PFSK-1 (cell line): ENCODE measurements around the gene USP31.

ENCODE experiments used
- FOXP2 ChIP-seq: optimal IDR thresholded peaks from 2 replicates; pipeline ENCODE3; 2011; ENCODE audit warnings: borderline replicate concordance, control low read depth, inconsistent platforms; ENCODE audit not compliant: insufficient read depth; ENCODE audit errors: extremely low read length, extremely low read depth
- POLR2AphosphoS5 ChIP-seq: IDR thresholded peaks from 2 replicates; pipeline ENCODE4 v1.6.1; 2012; ENCODE audit warnings: low read depth, mild to moderate bottlenecking, control low read depth, low read length, moderate library complexity
- SIN3A ChIP-seq: IDR thresholded peaks from 2 replicates; pipeline ENCODE4 v1.6.1; 2012; ENCODE audit warnings: mild to moderate bottlenecking, low read length, moderate library complexity, borderline replicate concordance; ENCODE audit not compliant: insufficient read depth
- TAF1 ChIP-seq: IDR thresholded peaks from 2 replicates; pipeline ENCODE4 v1.6.1; 2012; ENCODE audit warnings: low read length, control low read depth, borderline replicate concordance; ENCODE audit not compliant: insufficient read depth
- TF ChIP-seq, protein P1 (sequence below), 2 experiments: IDR thresholded peaks; 2 replicates each; pipeline versions ENCODE4 v1.6.1 to v1.8.0; 2011 to 2012; ENCODE audit warnings: low read depth in 2 of 2, low read length in 2 of 2, control low read depth in 1 of 2, inconsistent platforms in 1 of 2, mild to moderate bottlenecking in 1 of 2, moderate library complexity in 1 of 2; ENCODE audit not compliant: insufficient read depth in 1 of 2

Gene USP31

DNA sequence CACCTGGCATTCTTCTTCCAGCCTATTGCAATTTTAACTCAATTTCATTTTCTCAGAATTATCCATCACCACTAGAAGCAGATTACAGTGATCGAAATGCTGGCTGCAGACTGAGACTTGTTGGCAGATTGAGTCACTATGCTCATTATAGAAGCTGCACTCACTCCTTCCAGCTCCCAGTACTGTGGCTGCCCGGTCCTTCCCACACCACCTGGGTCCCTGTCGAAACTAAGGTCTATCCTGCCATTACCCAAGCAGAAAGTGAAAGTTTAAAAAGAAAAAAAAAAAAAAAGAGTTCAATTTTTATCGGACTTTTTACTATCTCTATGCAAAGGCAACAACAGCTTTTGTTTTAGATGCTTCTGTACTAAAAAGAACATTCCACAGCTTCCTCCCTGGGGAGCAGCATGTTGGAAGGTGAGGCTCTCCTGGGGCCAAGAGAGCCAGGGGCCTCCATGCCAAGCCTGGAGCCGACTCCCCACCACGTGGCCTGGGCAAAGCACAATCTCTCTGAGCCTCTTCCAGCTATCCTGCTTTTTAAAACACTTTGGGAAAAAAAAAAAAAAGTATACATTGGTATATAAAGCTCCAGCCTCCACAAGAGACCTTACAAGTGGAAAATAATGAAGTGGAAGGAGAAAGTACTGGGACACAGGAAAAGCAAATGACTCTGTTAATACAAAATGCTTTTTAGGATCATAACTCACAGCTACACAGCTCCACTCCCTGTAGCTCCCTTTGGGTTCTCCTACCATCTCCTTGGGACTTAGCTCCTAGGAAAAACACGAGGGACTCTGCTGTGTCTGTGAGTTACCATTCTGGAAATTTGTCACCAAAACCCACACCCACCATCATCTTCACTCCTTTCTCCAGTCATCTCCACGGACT, 77.8 kb downstream of the USP31 start:
- TF ChIP-seq FOXP2 (no peak), SIN3A (no peak), TAF1 (no peak), POLR2AphosphoS5 (no peak)
- TF ChIP-seq, protein P1, sequence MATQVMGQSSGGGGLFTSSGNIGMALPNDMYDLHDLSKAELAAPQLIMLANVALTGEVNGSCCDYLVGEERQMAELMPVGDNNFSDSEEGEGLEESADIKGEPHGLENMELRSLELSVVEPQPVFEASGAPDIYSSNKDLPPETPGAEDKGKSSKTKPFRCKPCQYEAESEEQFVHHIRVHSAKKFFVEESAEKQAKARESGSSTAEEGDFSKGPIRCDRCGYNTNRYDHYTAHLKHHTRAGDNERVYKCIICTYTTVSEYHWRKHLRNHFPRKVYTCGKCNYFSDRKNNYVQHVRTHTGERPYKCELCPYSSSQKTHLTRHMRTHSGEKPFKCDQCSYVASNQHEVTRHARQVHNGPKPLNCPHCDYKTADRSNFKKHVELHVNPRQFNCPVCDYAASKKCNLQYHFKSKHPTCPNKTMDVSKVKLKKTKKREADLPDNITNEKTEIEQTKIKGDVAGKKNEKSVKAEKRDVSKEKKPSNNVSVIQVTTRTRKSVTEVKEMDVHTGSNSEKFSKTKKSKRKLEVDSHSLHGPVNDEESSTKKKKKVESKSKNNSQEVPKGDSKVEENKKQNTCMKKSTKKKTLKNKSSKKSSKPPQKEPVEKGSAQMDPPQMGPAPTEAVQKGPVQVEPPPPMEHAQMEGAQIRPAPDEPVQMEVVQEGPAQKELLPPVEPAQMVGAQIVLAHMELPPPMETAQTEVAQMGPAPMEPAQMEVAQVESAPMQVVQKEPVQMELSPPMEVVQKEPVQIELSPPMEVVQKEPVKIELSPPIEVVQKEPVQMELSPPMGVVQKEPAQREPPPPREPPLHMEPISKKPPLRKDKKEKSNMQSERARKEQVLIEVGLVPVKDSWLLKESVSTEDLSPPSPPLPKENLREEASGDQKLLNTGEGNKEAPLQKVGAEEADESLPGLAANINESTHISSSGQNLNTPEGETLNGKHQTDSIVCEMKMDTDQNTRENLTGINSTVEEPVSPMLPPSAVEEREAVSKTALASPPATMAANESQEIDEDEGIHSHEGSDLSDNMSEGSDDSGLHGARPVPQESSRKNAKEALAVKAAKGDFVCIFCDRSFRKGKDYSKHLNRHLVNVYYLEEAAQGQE (IDR thresholded peaks at IDR 0.05; ENCODE audit: insufficient read depth in 1 of 2, low read depth in 2 of 2, low read length in 2 of 2) = no peak

DNA sequence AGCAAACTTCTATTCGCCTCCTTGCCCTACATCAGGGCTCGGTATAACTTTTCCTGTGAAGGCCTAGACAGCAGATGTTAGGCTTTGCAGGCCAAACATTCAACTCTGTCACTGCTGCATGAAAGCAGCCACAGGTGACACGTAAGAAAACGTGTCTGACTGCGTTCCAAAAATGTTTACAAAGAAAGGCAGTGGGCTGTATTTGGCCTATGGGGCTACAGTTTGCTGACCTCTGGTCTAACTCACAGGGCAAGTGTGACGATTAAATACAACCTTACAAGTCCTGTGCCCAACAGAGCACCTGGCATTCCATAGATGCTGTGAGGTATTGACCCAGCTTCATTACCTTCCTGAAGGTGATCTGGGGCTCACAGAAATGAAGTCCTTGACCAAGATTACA, 79.4 kb downstream of the USP31 start:
- TF ChIP-seq POLR2AphosphoS5 = no peak
- TF ChIP-seq FOXP2 = no peak
- no peak for TF ChIP-seq SIN3A
- TF ChIP-seq, protein P1 (IDR thresholded peaks at IDR 0.05; ENCODE audit: insufficient read depth in 1 of 2, low read depth in 2 of 2, low read length in 2 of 2) = no peak

DNA sequence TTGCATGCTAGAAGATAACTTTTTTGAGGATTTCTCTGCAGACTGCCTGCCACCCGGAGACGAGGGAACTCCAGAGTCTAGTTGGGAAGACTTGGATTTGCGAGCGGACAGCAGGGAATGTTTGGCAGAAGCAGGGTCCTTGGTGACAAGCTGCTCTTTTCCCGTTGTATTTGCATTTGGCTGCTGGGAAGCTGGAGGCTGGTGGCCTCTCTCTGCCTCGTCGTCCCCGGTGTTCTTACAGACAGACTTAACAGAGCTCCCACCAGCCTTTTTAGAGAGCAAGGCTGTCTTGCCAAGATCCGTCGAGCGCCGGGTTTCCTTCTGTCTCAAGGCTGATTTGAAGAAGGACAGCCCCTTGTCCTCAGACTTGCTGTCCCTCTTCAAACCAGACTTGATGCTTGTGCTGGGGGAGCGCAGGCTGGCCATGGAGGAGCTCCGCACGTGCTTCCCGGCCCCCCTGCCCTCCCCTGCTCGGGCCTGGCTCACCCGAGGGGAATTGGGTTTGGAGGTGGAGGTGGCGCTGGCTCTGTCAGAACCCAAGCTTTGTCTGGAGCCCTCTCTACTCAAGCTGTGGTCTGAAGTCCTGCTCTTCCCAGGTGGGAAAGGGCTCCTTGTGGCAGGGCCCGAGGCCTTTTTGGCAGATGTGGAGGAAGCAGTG, 81.0 kb downstream of the USP31 start:
- TF ChIP-seq SIN3A = no peak
- no peak for TF ChIP-seq TAF1
- TF ChIP-seq, protein P1 (IDR thresholded peaks at IDR 0.05; ENCODE audit: insufficient read depth in 1 of 2, low read depth in 2 of 2, low read length in 2 of 2) = no peak
- TF ChIP-seq FOXP2 = no peak
- no peak for TF ChIP-seq POLR2AphosphoS5

DNA sequence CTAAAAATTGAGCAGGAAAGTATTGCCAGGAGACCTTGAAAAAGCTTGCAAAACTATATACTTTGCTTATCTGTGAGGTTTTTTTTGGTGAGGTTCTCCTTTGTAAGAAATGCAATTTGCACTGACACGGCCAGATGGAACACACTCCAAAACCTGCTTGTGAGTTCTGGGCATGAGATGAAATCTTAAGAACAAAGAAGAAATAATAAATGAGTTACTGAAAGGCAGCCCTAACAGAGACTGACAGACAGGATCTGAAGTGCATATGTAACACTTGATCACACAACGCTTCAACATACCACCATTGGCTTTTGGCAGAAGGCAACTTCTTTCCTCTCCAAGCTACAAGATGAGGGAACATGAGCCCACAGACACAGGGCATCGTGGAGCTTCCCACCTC, 82.6 kb downstream of the USP31 start:
- no peak for TF ChIP-seq SIN3A
- TF ChIP-seq TAF1 = no peak
- no peak for TF ChIP-seq FOXP2
- TF ChIP-seq POLR2AphosphoS5 = no peak

DNA sequence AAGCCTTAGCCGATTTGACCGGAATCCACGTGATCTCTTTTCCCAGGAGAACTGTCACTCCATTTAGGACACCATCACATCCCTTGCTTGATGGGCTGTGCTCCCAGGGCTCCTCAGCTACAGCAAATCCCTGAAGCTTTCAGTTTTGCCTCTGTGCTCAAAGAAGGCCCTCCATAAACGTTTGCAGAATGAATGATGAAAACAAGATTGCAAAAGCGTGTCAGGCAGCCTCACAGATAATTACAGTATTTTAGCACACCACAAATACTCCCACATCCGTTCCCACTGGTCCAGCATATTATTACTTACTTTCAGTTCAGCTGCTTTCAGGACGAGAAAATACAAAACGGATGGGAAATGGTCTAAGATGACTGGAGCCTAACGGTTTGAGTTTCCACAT, 84.6 kb downstream of the USP31 start:
- TF ChIP-seq FOXP2 (no peak), POLR2AphosphoS5 (no peak), TAF1 (no peak), SIN3A (no peak)
- TF ChIP-seq, protein P1 (IDR thresholded peaks at IDR 0.05; ENCODE audit: insufficient read depth in 1 of 2, low read depth in 2 of 2, low read length in 2 of 2) = no peak
